GM19193 (cell line): ENCODE data around the gene TLE4.

Source experiments
- POLR2A ChIP-seq: IDR thresholded peaks from 4 replicates; pipeline ENCODE4 v1.6.1; 2011; ENCODE audit not compliant: insufficient read depth, insufficient read length; ENCODE audit errors: extremely low read depth

TLE4 gene

DNA sequence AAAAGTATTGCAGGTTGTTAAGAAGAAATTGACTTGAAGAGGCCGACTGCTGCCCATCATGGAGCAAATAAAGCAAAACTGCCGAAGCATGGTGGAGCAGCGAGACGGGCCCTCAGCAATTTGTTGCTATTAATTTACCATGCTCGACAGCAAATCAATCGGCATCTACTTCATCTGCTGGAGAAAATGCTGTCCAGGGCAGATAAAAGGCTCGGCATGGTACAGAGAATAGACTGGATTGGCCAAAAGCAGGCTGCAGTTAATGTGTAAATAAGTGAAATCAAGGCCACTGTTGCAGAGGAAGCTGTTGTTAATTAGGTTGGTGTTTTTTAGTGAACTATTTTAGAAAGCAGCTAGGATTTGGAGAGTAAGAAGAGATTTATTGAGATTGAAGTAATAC, 8.3 kb downstream of the TLE4 start:
- TF ChIP-seq POLR2A: no peak

DNA sequence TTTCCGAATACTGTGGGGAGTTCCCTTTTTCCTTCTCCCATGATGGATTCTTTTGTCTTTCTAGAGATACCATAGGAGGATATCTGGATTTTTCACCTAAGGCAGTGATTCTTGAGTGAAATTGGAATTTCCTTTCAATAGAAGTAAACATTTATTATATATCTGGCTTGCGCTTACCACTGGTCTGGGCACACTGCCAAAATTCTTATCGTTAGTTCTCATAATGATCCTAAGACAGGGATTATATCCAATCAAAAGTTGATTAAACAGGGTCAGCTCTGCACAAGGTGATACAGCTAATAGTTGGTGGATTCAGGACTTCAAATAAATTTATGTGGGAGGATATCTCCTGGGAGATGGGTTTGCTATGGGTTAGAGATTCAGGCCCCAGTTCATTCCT, 9.6 kb downstream of the TLE4 start:
- no peak for TF ChIP-seq POLR2A

DNA sequence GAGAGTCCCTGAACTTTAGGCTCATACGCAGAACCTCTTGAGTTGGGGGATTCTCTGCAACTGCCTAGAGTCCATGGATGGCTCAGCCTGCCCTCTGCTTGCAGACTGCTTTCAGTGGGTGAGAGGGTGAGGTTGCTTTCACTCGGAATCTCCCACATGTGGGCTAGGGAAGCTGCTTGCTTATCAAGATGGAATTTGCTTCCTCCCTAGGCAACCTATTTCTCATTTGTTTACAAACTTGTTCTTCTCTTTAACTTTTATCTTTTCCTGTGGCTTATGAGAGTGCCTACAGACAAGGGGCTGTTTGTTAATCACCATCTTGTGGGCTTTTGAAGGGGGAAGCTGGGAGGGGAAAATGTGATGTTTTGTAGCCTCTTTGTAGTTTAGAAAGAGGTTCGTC, 10.0 kb downstream of the TLE4 start:
- TF ChIP-seq POLR2A: no peak

DNA sequence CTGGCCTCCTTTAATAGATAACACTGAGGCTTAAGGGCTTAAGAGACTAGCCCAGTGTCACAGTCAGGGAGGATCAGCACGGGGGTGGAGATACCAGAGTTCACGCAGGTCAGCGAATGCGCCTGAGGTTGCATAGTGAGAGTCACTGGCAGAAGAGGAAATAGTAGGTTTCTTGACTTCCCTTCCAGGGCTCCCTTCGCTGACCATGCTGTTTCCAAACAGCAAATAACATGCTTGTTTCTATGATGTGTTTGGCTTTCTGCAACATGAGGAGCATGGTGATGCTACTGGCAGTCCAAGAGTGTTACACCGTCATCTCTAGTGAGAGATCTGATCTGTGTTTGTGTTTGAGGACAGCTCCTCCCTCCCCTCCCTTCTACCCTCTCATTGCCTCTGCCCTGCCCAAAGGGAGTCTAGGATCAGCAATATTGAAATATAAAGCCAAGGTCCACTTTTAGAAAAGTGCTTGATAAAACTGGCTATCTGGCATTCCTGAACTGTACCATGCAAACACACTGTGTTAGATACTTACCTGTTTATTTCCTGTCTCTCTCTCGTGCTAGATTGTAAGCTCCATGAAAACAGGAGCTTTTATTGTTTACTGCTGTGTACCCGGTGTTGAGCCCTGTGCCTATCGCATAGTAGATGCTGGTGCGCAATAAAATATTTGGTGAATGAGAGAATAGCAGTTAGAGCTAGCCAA, 12.3 kb downstream of the TLE4 start:
- TF ChIP-seq POLR2A: no peak

DNA sequence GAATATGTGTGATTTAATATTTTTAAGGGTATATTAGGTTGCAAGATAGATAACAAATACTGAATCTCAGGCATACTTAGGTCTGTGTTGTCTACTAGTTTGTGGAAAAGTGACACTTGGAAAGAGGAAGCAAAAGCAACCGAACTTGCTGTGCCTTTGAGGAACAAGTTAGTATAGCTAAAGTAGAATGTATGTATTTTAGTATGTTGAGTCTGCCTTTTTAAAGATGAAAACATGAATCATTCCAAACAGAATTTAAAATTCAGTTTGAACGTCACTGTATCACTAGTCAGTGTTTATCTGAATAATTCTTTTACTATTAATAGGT, 12.9 kb downstream of the TLE4 start:
- no peak for TF ChIP-seq POLR2A

DNA sequence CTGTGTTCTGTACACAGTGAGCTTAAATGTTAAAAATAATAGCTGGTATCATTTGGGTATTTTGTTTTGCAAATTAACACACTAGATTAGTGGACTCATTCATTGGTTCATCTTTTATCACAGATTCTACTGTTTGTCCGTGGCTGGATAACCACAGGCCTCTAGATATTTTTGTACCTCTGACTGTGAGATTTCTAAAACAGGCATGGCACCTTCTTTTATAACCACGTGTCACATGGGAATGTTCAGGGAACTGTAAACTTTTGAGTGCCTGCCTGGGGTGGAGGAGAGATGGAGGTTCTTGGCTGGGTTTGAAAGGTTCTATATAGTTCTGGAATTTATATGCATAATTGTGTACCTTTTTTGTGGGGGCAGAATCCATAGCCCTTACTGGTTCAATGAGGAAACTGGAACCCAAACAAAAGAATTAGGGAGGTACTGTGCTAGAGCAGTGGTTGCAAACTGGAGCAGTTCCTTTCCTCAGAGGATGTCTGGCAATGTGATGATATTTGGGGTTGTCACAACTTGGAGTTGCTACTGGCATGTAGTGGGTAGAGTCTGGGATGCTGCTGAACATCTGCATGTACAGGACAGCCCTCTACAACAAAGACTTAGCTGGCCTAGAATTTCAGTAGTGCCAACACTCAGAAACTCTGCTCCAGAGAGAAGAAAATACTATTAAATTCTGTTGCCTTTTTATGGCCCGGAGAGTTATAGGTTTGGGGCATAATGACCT, 16.9 kb downstream of the TLE4 start:
- TF ChIP-seq POLR2A: no peak

DNA sequence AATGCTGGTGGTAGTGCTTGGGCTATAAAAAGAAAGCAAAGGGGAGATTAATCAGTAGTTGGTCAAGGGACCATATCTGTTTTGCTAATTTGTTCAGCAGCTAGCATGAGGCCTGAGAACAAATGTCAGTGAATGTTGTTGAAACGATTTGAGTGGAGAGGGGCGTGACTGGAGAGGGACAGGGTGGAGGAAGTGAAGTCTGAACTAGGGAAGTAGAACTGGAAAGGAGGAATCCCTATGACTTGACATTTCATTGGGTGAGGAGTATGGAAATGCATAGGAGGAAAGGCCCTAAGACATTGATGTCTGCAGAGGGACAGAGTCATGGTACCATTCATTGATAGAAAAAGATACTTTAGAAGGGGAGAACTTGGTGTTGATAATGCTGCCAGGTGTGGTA, 19.7 kb downstream of the TLE4 start:
- TF ChIP-seq POLR2A: no peak

DNA sequence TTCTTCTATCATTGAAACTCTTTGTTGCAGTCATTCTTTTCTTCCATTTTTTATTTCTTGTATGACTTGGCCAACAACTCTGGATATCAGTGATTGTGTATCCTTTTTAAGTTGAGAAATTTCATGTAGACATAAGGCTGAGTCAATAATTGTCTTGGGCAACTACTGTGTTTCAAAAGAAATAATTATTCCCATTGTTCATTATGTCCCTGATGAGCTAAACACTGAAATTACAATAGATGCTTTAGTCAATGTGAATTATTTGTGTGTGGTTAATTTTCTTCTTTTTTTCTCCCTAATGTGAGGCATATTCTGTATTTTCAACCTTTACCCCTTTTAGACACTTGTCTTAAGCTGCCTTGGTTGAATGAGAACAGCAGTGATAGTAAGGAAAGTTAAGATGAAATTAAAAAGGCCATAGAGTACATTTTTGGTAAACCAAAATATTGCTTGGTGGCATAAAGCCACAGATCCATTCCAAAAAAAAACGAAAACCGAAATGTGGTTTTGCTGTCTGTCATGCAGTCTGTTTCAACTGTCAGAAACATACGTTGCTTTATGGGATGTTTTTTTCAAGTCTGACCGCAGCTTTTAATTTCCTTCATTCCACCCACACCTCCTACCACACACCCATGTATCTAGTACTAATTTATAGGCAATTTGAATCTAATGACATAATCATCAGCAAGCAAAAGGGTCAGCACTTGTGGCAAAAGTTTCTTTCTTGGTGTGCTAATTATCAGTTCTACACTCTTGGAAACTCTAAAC, 21.1 kb downstream of the TLE4 start:
- no peak for TF ChIP-seq POLR2A

DNA sequence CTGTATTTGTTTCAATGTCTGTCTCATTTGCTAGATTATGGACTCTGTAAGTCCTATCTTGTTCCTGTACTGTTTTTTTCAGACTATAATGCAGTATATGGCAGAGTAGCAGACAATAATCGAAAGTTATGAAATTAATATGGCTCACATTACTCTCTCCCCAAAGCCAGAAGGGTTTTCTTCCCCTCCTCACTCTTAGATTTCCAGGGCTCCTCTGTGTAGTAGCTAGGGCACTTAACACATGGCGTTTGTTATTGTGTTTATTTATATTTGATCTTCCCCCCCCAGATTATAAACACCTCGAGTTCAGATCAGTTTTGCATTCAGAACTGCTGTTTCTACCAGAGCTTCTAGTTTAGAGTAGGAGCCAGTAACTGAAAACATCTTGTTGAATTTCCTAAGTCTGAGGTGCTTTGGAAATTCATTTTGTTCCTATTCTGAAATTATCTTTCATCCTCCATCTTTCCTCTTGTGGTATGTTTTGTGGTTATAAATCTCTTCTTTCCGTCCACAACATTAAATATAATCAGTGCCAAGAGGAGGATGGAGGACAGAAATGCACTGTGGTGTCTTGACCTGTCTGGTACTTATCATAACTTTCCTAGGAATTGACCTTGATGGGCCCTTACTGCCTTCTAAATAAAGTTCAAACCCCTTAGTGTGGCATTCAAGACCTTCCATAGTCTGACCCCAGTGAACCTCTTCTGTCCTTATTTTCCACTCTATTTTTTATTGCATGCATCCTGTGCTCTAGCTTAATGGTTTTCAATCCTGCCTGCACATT, 27.0 kb downstream of the TLE4 start:
- TF ChIP-seq POLR2A: no peak

DNA sequence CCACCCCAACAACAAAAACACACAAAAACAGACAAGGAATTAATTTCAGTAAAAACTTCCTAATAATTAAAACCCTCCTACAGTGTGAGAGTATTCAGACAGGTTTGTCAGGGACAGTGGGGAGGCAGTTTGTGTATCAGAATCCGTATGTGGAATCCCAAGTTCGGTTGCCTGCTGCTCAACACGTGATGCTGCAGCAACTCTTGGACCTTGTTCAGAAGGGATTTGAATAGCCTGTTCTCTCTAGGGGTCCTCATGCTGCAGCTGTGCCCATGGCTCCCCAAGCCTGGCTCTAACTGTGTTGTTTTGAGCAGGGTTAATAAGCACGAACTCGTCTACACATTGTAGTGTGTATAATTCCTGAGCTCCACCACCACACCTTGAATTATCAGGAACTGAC, 28.7 kb downstream of the TLE4 start:
- no peak for TF ChIP-seq POLR2A

DNA sequence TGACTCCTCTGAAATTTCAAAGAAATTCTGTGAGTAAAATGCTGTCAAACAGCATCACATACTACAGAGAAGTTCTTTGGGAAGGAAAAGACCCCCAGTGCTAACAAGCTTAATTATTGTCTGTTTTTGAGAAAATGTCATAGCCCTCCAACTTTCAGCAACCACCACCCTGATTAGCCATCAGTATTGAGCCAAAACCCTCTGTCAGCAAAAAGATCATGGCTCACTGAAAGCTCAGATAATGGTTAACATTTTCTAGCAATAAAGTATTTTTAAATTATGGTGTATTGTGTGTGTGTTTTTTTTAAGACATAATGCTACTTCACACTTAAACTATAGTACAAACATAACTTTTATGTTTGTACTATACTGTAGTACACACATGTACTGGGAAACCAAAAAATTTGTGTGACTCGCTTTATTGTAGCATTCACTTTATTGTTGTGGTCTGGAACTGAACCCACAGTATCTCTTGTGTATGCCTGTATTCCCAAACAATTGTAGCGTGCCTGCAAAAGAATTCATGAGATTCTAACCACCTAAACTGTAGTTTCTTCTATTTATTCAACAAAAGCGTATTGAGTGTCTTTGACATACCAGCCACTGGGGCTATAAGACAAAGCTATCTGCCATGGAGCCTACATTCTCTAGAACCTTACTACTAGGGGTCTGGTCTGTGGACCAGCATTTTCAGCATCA, 31.6 kb downstream of the TLE4 start:
- no peak for TF ChIP-seq POLR2A

DNA sequence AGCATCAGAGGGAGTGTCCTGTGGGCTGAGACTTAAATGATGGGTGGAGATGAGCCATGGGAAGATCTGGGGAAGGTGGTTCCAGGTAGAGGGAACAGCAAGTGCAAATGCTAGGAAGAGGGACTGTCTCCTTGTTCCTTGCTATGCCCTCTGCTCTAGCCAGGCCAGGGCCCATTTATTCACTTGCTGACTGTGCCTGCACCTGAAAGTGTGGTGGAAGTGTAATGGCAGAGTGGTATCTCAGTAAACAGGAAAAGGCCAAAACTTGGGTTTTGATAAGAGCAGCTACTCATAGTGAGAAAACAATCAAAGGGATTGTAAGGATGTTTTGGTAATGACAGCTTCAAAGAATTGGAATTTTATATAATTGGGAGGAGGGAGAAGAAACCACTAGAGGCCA, 32.4 kb downstream of the TLE4 start:
- no peak for TF ChIP-seq POLR2A

DNA sequence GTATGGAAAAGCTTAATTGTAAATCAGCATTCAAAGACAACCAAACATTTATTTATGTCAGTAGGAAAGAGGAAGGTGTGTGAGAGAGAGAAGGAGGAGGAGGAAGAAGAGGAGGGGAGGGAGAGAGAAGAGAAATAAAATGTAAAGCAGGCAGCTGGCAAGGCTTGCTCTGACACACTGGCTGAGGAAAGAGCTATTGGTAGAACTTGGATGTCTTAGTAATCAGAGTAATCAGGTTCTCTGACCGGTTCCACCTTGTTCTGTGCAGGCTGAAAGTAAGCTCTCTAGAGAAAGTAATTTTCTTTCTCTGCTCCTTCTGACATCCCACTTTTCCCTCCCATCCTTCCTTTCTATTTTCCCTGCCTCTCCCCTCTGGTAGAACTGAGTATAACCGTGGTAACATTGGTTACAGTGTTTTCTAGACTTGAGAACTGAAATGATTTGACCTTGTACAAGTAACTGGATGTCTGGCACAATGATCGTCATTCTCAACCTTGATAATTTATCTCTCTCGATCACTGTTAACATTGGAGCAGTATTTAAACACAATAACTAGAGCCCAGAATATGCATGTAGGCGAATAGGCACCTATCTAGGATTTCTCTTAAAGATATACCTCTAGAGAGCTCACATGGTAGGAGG, 33.3 kb downstream of the TLE4 start:
- TF ChIP-seq POLR2A: no peak

DNA sequence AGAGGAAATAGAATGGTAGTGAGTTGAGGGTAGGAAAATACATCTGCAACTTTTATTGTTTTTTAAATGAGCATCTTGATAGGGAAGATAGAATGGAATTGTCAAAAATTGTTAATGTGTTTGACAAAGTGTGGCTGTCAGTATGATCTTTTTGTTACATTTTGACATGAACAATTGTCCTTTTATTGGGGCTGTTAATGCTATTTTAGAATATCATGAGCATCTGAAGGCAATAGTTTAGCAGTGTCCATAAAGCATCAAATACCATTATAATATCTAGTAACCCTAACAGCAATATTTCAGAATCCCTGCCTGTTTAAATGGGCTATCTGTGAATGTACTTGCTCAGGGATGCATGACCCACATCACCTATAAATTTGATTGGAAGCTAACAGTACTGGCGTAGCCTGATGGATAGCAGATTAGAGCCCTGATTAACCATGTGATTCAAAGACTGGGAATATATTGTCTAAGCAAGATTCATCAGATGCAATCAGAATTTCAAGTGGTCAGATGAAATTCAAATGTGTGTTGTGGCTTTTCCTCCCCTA, 37.8 kb downstream of the TLE4 start:
- no peak for TF ChIP-seq POLR2A
